Measurements from ENCODE around the gene ZNF784.

The ZNF784 gene

DNA sequence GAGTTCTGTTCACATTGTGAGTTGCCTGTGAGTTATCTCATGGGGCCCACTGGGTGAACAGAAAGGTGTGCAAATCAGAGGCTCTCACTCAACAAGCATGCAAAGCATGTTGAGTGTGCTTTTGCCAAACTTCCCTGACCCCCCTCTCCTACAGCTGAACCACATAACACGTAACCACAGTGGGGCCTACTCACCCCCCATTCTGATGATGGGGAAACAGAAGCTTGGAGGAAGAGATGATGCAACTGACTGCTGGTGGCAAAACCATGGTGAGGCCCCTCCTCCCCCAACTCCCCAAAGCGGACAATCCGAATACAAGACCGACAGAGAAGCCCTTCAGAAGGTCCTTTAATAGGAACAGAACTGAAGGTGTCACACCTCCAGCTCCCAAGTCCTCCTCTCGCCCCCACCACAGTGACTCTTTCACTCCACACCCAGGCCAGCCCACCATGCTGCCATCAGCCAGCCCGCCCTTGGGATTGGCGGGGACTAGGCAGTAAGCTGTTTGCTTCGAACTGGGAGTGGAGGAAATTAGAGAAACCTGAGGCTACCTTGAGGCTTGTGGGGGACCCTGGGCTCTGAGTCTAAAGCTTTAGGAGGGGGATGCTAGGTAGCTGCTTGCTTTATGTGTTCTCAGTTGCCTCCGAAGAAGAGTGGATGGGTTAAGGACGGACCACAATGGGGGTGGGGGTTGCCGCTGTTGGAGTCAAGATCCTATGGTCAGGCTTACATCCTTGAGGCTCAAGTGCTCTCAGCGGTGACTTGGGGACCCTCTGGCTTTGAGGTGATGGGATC lies 3.8 kb downstream of the ZNF784 start:
- peak; percentile 57 for DNase-seq

DNA sequence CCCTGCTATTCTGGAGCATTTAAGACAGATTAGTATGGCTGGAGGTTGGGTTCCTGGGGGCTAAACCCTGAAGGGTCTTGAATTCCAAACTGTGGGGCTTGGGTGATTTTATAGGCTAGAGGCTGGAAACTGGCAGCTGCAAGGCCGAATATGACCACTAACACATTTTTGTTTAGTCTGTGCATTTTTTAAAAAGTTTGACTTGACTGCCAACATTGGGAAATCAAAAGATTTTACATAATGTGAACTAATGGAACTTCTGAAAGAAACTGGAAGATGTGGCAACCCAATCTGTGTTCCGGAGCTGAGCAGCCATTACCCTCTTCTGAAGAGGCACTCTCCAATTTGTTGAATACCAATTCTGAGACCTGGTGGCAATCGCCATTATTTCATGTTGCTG lies 5.1 kb downstream of the ZNF784 start:
- DNase-seq: no peak

DNA sequence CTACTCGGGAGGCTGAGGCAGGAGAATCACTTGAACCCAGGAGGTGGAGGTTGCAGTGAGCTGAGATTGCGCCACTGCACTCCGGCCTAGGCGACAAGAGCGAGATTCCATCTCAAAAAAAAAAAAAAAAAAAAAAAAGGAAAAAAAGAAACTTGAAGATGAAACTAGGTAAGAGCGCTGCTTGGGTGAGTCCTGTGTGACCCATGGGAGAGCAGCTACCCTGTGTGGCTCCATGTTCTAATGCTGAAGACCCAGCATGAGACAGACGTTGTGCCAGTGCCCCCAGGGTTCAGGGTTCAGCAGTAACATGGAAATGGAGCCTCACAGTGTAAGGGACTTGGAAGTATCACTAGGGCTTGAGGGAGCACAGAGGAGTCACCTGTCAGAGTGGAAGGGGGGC lies 5.9 kb downstream of the ZNF784 start:
- no peak for DNase-seq

DNA sequence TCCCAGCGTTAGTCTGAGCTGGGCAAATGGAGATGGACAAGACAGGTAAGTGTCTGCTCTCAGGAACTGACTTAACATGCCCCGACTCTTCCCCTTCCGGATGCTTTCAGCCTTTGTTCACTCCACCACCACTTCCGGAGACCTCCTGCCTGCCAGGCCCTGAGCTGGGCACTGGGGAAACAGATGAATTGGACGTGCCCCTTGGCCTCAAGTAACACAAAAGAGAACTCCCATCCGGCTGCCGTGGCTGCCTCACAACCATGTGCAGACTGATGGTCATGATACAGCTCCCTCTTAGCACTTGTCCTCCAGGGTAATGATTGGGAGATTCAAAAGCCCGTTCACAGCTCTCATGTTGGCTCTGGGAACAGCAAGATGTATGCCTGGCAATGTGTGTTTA lies 6.9 kb downstream of the ZNF784 start:
- no peak for DNase-seq

DNA sequence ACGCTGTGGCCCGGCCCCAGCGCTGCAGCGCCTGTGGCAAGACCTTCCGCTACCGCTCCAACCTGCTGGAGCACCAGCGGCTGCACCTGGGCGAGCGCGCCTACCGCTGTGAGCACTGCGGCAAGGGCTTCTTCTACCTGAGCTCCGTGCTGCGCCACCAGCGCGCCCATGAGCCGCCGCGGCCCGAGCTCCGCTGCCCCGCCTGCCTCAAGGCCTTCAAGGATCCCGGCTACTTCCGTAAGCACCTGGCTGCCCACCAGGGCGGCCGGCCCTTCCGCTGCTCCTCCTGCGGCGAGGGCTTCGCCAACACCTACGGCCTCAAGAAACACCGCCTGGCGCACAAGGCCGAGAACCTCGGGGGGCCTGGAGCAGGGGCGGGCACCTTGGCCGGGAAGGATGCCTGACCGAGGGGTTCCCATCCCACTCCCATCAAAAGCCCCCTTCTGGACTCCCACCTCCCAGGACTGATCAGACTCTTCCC lies 7.9 kb downstream of the ZNF784 start:
- DNase-seq: no peak

DNA sequence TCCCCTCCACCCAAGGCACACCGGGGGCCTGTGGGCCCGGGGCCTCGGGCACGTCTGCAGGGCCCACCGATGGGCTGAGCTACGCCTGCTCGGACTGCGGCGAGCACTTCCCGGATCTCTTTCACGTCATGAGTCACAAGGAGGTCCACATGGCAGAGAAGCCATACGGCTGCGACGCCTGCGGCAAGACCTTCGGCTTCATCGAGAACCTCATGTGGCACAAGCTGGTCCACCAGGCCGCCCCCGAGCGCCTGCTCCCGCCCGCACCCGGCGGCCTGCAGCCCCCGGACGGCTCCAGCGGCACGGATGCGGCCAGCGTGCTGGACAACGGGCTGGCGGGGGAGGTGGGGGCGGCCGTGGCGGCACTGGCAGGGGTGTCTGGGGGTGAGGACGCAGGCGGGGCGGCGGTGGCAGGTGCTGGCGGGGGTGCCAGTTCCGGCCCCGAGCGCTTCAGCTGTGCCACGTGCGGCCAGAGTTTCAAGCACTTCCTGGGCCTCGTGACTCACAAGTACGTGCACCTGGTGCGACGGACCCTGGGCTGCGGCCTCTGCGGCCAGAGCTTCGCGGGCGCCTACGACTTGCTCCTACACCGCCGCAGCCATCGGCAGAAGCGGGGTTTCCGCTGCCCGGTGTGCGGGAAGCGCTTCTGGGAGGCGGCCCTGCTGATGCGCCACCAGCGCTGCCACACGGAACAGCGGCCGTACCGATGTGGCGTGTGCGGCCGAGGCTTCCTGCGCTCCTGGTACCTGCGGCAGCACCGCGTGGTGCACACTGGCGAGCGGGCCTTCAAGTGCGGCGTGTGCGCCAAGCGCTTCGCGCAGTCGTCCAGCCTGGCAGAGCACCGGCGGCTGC lies 8.6 kb downstream of the ZNF784 start:
- DNase-seq: no peak

DNA sequence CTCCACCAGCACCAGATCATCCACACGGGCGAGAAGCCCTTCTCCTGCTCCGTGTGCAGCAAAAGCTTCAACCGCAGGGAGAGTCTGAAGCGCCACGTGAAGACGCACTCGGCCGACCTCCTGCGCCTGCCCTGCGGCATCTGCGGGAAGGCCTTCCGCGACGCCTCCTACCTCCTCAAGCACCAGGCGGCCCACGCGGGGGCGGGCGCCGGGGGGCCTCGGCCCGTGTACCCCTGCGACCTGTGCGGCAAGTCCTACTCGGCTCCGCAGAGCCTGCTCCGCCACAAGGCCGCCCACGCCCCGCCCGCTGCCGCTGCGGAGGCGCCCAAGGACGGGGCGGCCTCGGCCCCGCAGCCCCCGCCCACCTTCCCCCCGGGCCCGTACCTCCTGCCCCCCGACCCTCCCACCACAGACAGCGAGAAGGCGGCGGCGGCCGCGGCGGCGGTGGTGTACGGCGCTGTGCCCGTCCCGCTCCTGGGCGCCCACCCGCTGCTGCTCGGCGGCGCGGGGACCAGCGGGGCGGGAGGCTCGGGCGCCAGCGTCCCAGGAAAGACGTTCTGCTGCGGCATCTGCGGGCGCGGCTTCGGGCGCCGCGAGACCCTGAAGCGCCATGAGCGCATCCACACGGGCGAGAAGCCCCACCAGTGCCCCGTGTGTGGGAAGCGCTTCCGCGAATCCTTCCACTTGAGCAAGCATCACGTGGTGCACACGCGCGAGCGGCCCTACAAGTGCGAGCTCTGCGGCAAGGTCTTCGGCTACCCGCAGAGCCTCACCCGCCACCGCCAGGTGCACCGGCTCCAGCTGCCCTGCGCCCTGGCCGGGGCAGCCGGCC lies 9.4 kb downstream of the ZNF784 start:
- no peak for DNase-seq

DNA sequence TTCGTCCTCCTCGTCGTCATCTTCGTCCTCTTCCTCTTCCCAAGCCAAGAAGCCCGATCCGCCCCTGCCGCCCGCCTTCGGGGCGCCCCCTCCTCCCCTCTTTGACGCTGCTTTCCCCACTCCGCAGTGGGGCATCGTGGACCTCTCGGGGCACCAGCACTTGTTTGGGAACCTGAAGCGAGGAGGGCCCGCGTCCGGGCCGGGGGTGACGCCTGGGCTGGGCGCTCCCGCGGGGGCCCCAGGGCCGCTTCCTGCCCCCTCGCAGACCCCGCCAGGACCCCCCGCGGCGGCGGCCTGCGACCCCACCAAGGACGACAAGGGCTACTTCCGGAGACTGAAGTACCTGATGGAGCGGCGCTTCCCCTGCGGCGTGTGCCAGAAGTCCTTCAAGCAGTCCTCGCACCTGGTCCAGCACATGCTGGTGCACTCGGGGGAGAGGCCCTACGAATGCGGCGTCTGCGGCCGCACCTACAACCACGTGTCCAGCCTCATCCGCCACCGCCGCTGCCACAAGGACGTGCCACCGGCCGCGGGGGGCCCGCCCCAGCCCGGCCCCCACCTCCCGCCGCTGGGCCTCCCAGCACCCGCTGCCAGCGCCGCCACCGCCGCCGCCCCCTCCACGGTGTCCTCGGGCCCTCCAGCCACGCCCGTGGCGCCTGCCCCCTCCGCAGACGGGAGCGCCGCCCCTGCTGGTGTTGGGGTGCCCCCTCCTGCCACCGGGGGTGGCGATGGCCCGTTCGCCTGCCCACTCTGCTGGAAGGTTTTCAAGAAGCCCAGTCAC lies 10.2 kb downstream of the ZNF784 start:
- DNase-seq: no peak

DNA sequence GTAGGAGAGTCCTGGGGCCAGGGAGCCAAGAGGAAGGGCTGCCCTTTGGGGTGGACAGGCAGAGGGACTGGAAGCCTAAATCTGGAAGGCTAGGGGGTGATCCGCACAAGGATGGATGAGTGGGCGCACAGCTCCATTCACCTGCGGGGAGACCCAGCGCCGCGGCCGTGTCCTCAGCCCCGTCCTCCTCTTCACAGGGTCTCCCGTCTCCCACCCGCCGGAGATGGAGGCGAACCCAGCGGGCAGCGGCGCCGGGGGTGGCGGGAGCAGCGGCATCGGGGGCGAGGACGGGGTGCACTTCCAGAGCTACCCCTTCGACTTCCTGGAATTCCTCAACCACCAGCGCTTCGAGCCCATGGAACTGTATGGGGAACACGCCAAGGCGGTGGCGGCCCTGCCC lies 11.0 kb downstream of the ZNF784 start:
- no peak for DNase-seq

DNA sequence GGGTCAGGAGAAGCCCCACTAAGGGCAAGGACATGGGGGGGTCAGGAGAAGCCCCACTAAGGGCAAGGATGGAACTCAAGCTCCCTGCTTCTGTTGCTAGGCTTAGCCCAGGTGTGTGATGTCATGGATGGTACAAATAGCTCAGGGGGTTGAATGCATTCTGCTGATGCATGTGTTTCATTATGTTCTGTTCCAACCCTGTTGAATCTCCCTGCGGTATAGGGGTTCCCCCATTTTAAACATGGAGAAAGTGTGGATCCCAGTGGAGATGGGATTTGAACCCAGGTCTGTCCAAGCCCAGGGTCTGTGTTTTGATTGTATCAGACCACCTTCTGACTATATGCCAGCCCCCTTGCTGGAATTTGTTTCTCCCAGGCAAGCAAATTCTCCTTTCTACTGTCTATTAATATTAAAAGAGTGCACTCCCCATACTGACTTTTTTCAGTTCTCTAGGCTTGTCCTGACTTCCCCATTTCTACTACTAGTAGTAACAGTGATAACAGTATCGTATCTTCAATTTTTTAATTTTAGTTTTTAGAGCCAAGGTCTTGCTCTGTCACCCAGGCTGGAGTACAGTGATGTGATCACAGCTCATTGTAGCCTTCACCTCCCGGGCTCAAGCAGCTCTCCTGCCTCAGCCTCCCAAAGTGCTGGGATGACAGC lies 12.3 kb downstream of the ZNF784 start:
- no peak for DNase-seq

DNA sequence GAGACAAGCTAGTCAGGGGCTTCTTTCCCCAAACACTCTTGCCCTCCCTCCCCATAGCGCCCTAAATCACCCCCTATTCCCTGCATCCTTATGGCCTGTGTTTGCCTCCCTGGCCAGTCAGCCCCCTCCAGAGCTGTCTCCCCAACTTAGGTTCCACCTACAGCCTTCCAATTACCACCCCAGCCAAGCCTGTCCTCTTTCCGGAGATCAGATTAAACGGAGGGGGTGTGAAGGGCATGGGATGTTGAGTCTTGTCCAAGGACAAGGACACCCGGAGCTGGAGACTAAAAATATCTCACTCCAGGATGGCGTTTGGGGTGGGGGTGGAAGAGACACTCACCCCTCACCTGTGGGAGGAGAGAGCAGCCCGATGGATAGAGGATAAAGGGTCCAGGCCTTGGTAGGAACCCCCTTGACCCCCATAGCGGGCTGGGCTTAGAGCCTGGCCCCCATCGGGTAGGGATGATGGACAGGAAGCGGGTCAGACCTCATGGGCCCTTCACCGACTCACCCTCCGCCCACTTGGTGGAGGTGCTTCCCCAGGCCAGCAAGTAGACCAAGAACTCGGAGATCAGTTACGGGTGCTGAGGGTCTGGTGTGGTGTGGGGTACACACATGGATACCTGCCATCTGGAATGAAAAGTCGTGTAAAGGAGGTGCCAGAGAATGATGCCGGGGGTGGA lies 12.9 kb downstream of the ZNF784 start:
- no peak for DNase-seq

DNA sequence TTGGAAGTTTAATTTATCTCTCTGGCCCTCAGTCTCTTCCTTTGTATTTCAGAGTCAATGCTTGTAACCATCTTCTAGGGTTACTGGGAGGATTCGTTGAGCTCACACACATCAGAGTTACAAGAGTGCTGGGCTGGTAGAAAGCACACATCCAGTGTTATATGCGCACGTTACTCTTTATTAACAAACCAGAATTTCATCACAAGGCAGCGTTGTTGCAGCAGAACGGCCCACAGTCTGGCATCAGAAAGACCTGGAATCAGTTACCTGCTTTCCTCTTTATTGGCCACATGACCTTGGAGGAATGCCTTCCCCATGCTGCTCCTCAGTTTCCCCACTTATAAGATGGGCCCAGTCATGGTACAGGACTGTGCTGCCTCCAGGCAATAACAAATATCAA lies 15.0 kb downstream of the ZNF784 start:
- DNase-seq: no peak

DNA sequence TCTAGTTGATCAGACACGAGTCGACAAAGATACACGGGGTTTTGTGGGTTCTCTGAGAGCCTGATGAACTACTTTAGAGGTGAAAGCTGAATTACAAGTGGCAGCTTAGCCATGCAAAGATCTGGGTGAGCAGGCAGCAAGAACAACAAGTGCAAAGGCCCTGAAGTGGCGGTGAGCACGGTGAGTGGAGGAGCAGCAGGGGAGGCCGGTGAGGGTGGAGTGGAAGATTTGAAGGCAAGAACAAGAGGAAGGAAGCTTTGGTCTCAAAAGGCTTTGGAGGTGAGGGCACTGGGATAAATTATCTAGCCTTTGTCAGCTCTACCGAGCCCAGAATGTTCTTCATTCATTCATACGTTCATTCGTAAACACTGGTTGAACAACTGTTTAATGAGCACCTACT lies 17.5 kb downstream of the ZNF784 start:
- DNase-seq: no peak

DNA sequence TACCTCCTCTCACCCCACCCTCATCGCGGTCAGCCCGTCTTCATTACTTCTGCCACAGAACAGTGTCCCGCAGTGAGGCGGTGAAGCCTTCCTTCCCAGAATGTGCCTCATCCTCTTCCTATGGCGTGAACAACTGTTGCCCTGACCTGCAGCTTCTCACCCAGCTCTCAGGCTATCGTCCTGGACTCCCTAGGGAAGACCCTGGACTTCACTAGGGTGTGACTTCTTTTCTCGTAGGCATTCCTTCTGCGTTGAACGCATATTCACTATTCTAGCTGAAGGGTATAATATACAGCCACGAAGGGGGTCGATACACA lies 17.9 kb downstream of the ZNF784 start:
- no peak for DNase-seq

DNA sequence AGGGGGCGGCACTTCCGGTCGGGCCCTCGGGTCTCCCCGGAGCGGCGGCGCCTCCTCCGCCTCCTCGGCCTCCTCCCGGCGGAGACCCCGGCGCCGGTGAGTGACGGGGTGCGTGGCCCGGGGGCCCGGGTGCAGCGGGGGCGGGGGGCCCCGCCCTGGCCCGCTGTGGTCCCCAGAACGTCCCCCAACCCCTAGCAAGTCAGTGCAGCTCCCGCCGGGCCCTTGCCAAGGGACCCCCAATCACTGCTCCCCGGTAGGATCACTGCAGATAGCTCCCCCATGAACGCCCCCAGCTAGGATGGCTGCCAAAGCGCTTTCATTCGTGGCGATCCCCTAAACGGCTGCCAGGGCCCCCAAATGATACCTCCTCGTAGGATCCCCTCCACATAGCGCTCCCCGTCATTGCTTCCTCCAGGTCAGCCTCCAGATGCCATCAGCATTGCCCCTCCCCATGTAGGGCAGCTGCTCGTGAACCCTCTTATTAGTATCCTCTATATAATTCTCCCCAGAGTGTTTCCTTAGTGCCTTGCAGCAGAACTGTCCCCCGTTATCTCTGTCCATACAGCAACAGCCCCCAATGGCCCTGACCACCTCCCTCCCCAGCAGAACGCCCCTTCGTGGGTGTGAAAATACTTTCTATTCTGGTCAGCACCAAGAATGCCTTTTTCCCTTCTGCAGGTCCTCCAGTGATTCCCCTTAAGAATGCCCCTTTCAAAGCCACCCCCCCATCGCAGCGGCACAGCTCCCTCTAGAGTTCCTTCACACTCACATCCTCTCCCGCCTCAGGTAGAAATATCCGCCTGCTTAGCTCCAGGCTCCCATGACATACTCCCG lies 18.5 kb downstream of the ZNF784 start, which contains the start of gene ZNF865:
Gene ZNF865, plus strand, starts transcription at position 11 of the 834 bp plus-strand sequence. CDS start 7,972 bp downstream, outside the sequence.
- peak; percentile 59 for DNase-seq

DNA sequence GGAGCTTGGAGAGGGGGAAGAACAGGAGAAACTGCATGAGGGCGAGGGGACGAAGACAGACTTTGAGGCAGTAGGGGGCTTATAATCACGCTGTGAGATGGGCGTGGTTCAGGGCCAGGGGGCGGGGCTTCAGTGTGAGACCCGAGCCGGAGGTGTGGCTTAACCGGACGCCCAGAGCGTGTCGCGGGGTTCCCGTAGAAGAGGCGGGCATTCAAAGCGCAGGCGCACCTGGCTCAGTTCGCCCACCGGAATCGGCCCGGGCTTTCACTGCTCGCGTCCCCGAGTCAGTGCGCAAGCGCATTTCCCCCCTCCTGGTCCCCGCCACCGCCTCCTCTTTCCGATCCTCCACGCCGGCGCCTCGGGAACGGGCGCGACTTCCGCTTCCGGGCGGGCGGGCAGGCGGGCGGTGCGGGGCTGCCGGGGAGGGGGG lies 19.1 kb downstream of the ZNF784 start:
- peak; percentile 98 for DNase-seq

DNA sequence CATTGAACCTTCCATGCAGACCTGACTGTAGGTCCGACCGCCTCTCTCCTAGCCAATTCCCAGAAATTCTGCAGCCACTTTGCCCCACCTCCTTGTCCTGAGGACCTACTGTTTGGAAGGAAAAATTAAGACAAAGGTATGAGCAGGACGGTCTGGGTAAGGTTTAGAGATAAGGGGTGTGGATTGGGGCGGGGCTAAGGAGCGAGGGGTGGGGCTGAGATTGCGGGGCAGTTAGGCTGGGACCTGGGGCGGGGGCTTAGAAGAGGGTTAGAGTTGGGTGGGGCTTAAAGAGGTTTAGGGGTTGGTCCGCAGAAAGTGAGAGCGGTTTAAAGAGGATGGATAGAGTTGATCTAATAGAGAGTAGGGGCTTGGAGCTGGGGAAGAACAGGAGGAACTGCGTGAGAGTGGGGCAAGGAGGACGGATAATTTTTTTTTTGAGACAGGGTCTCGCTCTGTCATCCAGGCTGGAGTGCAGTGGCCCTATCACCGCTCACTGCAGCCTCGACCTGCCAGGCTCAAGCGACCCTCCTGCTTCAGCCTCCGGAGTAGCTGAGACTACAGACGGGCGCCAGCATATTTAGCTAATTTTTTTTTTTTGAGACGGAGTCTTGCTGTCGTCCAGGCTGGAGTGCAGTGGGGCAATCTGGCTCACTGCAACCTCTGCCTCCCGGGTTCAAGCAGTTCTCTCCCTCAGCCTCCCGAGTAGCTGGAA lies 20.6 kb downstream of the ZNF784 start:
- DNase-seq: no peak

DNA sequence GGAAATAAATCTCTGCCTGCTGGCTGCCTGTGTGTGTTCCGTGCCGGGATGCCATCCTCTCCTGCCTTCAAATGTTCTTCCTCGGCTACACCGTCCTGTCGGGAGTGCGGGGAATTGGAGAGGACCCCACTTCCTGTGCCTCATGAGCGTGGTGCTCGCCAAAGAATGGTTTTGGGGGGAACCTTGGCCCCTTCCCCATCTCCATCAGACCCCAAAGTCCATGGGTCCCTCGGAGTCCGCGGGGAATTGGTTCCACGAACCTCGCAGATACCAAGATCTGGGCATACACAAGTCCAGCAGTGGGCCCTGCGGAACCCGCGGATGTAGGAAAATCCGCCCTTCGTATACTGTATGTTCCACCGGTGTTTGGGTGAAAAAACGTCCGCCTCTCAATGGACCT lies 21.3 kb downstream of the ZNF784 start:
- no peak for DNase-seq

All from CD4-positive, alpha-beta T cell treated with Interferon gamma for 1 hour (primary cell).